Measurements from ENCODE around the gene LDLRAP1. TPM values are rescaled to one million over a fixed set of nuclear protein-coding genes. Genes with fewer than 3 reads are reported as not detected.
A peak's percentile ranks its signal among the peaks of the same experiment; 100 is the strongest.

The LDLRAP1 gene, protein sequence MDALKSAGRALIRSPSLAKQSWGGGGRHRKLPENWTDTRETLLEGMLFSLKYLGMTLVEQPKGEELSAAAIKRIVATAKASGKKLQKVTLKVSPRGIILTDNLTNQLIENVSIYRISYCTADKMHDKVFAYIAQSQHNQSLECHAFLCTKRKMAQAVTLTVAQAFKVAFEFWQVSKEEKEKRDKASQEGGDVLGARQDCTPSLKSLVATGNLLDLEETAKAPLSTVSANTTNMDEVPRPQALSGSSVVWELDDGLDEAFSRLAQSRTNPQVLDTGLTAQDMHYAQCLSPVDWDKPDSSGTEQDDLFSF
- total RNA-seq (10 to 100 TPM in 6 of 7 donors, 1 to 10 TPM in 1; 9.3 to 17.4 (median 13.7) TPM), polyA plus RNA-seq (10 to 100 TPM in 1 of 2 donors, 1 to 10 TPM in 1; 9.1 to 12.2 TPM)
- long read RNA-seq, donor 1, transcript LDLRAP1-201 (9 exons, 2,940 nt) = major isoform, 32 of 126 reads
- long read RNA-seq, donor 1, partial matches to known transcripts = 77 of 126 reads
- long read RNA-seq, donor 1, other reads (novel, unspliced or antisense) = 15 of 126 reads
- long read RNA-seq, donor 2, transcript LDLRAP1-201 (9 exons, 2,940 nt) = major isoform, 12 of 12 reads
- long read RNA-seq, donor 2, partial matches to known transcripts = 0 of 12 reads
- long read RNA-seq, donor 2, other reads (novel, unspliced or antisense) = 0 of 12 reads
- long read RNA-seq, donor 3, transcript LDLRAP1-201 (9 exons, 2,940 nt) = major isoform, 31 of 60 reads
- long read RNA-seq, donor 3, partial matches to known transcripts = 2 of 60 reads
- long read RNA-seq, donor 3, other reads (novel, unspliced or antisense) = 26 of 60 reads

DNA sequence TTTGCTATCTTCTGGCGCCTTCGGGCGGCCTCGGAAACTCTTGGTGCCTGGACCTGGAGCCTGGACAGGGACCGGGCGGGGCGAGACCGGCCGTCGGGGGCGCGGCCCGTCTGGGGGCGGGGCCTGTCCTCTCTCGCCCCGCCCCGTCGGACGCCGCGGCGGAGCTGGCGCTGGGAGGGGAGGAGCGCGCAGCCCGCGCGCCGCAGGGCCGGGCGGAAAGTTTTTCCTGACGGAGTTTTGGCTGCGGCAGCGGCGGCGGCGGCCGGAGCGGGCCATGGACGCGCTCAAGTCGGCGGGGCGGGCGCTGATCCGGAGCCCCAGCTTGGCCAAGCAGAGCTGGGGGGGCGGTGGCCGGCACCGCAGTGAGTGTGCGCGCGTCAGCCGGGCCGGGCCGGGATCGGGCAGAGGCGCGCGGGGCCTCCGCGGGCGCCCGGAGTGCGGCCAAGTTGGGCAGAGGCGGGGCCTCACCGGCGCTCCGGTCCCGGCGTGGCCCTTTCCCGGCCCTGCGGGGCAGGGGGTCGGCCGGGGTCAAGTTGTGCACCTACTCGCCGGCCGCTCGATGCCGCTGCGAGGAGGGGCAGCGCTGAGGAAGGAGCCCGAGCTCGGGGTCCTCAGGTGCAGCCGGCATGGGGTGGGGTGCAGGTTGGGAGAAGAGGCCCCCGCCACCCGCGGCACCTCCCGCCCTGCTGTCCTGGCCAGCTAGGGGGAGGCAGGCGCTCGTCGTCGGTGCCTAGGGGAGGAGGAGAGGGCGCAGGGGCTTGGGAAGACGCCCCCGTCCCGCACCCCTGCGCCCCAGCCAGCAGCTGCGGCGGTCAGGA, at the start of gene LDLRAP1:
Gene LDLRAP1 (plus strand): TSS at position 182 of the 818 bp plus-strand sequence. CDS start 93 bp downstream, at position 275.
- DNase-seq = peak; percentile 76 to 88 (median 81)
- Histone ChIP-seq H3K9me3 (no peaks in the 10 kb centered on the region), H3K4me1 (ENCODE audit: insufficient read depth) (peaks cover 8% of the 10 kb centered on the region), H3K4me3 (peak within 1 kb of the TSS; percentile 69), H3K27me3 (no peaks in the 10 kb centered on the region), H3K27ac (peak within 1 kb of the TSS; percentile 23 to 81), H3K36me3 (no peaks in the 10 kb centered on the region)
- 1 to 2% (median 1%) methylated on average over 24 to 98 of the region's 99 CpGs for WGBS, 3 donors
- intact Hi-C loops (cut with DNase I) = loop anchor here in 1 of 4 donors (10.0 kb wide), 1 partner anchor 299 kb away; the partner anchor contains the start of gene RSRP1
- no peak for TF ChIP-seq CTCF (IDR thresholded peaks at IDR 0.05)
- peak; percentile 80 for TF ChIP-seq POLR2A (IDR thresholded peaks at IDR 0.05)
- TF ChIP-seq EP300 (IDR thresholded peaks at IDR 0.05) = no peak

- intact Hi-C loops (cut with DNase I) = no loop called here
- Histone ChIP-seq H3K36me3 (no peaks in the 10 kb centered on the region), H3K4me1 (ENCODE audit: insufficient read depth) (no peaks in the 10 kb centered on the region), H3K27ac (peak overlapping the region in 1 of 2 donors; percentile 32), H3K27me3 (no peaks in the 10 kb centered on the region), H3K4me3 (no peak overlapping the region), H3K9me3 (no peaks in the 10 kb centered on the region)
- 36 to 46% (median 42%) methylated on average over 3 of the region's 3 CpGs for WGBS, 3 donors
- peak in 3 of 5 donors; percentile 44 to 55 (median 50) for DNase-seq
- TF ChIP-seq CTCF (IDR thresholded peaks at IDR 0.05) = no peak
- no peak for TF ChIP-seq EP300 (IDR thresholded peaks at IDR 0.05)
- no peak for TF ChIP-seq POLR2A (IDR thresholded peaks at IDR 0.05)
Measured at GRCh38 chr1:25494952-25495351, 48.5 kb upstream of the LDLRAP1 start.

- no peak for DNase-seq
- no peak overlapping the region for H3K4me3 ChIP-seq
- intact Hi-C loops (cut with DNase I) = no loop called here
- peak overlapping the region in 1 of 2 donors; percentile 49 for H3K27ac ChIP-seq
- no peaks in the 10 kb centered on the region for H3K9me3 ChIP-seq
- H3K27me3 ChIP-seq = no peaks in the 10 kb centered on the region
- no peak for TF ChIP-seq CTCF (IDR thresholded peaks at IDR 0.05)
- no peak for TF ChIP-seq POLR2A (IDR thresholded peaks at IDR 0.05)
- no peak for TF ChIP-seq EP300 (IDR thresholded peaks at IDR 0.05)
- H3K36me3 ChIP-seq = no peaks in the 10 kb centered on the region
- H3K4me1 ChIP-seq (ENCODE audit: insufficient read depth) = peaks cover 6% of the 10 kb centered on the region
- WGBS, 3 donors = 42 to 71% (median 64%) methylated on average over 1 of the region's 1 CpG
Measured at GRCh38 chr1:25500694-25501093, 42.7 kb upstream of the LDLRAP1 start.
